SK-N-SH (cell line): ENCODE data around the gene OXSR1. TPM values are rescaled to one million over a fixed set of nuclear protein-coding genes. Genes with fewer than 3 reads are reported as not detected.

Experiments used
- CTCF ChIA-PET: fragments of 300-600, 350-600 bp; formaldehyde crosslinking; extraction: SDS; loops from one replicate; lab custom pipeline; 2021; lab: Yijun Ruan, JAX
- POLR2A ChIA-PET: fragments of 350-600 bp; sonication (Branson Sonifier 250); formaldehyde crosslinking; extraction: SDS; loops from one replicate; lab custom pipeline; 2020; ENCODE audit warnings: antibody characterized with exemption, inconsistent platforms; lab: Yijun Ruan, JAX
- DNase-seq: peaks from one replicate; pipeline ENCODE4 v3.0.0; 2012
- H2AFZ ChIP-seq: fragments of 200-600 bp; sonication (generic); 2 replicates; pipeline ENCODE4 v1.8.1; 2016; ENCODE audit warnings: antibody characterized with exemption, mild to moderate bottlenecking, low read depth
- H3F3A ChIP-seq: fragments of 200-600 bp; sonication (generic); replicated peaks from 2 replicates; pipeline ENCODE3; 2016; ENCODE audit warnings: antibody characterized with exemption, mild to moderate bottlenecking; ENCODE audit not compliant: insufficient read depth
- H3K27ac ChIP-seq, 2 experiments: fragments of 200-500 bp in 1 of 2; fragments of 200-600 bp in 1 of 2; sonication (Bioruptor generic) in 1 of 2; sonication (generic), shearing (Covaris generic) in 1 of 2; 2 replicates each; pipeline versions ENCODE4 v1.5.1 to v1.6.1; 2014 to 2016; ENCODE audit warnings: low read depth in 2 of 2, inconsistent platforms in 1 of 2, low read length in 1 of 2, mild to moderate bottlenecking in 1 of 2, mixed read lengths in 1 of 2
- H3K27me3 ChIP-seq: fragments of 200-600 bp; sonication (generic), shearing (Covaris generic); 2 replicates; pipeline ENCODE4 v1.6.1; 2016; ENCODE audit warnings: mixed run types; ENCODE audit not compliant: insufficient read depth
- H3K36me3 ChIP-seq, 2 experiments: fragments of 200-500 bp in 1 of 2; fragments of 200-600 bp in 1 of 2; sonication (Bioruptor generic) in 1 of 2; sonication (generic) in 1 of 2; replicated peaks in 1 of 2; 2 replicates each; pipeline versions ENCODE3 to v1.5.1; 2014 to 2016; ENCODE audit warnings: low read length in 1 of 2, mild to moderate bottlenecking in 1 of 2; ENCODE audit not compliant: insufficient read depth in 2 of 2, control insufficient read depth in 1 of 2
- H3K4me1 ChIP-seq, 2 experiments: fragments of 200-500 bp in 1 of 2; fragments of 200-600 bp in 1 of 2; sonication (Bioruptor generic) in 1 of 2; sonication (generic), shearing (Covaris generic) in 1 of 2; 2 replicates each; pipeline versions ENCODE4 v1.5.1 to v1.6.1; 2014 to 2016; ENCODE audit warnings: low read depth in 1 of 2, low read length in 1 of 2, mixed run types in 1 of 2; ENCODE audit not compliant: insufficient read depth in 2 of 2, control insufficient read depth in 1 of 2
- H3K4me2 ChIP-seq: fragments of 200-600 bp; sonication (generic), shearing (Covaris generic); 2 replicates; pipeline ENCODE4 v1.6.1; 2017; ENCODE audit warnings: mixed run types
- H3K4me3 ChIP-seq, 2 experiments: fragments of 200-500 bp in 1 of 2; fragments of 200-600 bp in 1 of 2; sonication (Bioruptor generic) in 1 of 2; sonication (generic), shearing (Covaris generic) in 1 of 2; 2 replicates each; pipeline versions ENCODE4 v1.5.1 to v1.8.1; 2014 to 2016; ENCODE audit warnings: low read depth in 2 of 2, inconsistent platforms in 1 of 2, low read length in 1 of 2, mild to moderate bottlenecking in 1 of 2, mixed read lengths in 1 of 2, moderate library complexity in 1 of 2
- H3K79me2 ChIP-seq: fragments of 200-600 bp; sonication (generic); 2 replicates; pipeline ENCODE4 v1.8.1; 2017; ENCODE audit warnings: mild to moderate bottlenecking; ENCODE audit not compliant: insufficient read depth
- H3K9ac ChIP-seq: fragments of 200-600 bp; sonication (generic); 2 replicates; pipeline ENCODE4 v1.6.1; 2017; ENCODE audit warnings: mixed run types
- H3K9me2 ChIP-seq: fragments of 200-600 bp; sonication (generic); 2 replicates; pipeline ENCODE4 v1.6.1; 2017; ENCODE audit warnings: mixed run types
- H3K9me3 ChIP-seq: fragments of 200-600 bp; sonication (generic); 2 replicates; pipeline ENCODE4 v1.6.1; 2017; ENCODE audit warnings: mixed run types, mild to moderate bottlenecking, moderate library complexity
- H4K20me1 ChIP-seq: fragments of 200-600 bp; sonication (generic); 2 replicates; pipeline ENCODE4 v1.6.1; 2017; ENCODE audit warnings: mild to moderate bottlenecking, mixed run types; ENCODE audit not compliant: insufficient read depth
- CTCF ChIP-seq: fragments of 200-600 bp; sonication (generic); IDR thresholded peaks from 2 replicates; pipeline ENCODE4 v1.6.1; 2017; ENCODE audit warnings: antibody characterized with exemption, mild to moderate bottlenecking, moderate library complexity
- EZH2phosphoT487 ChIP-seq: fragments of 200-600 bp; sonication (generic); IDR thresholded peaks from 2 replicates; pipeline ENCODE4 v1.6.1; 2017; ENCODE audit warnings: low read depth, mixed run types, mild to moderate bottlenecking, antibody characterized with exemption, moderate library complexity, borderline replicate concordance
- FOXM1 ChIP-seq: IDR thresholded peaks from 2 replicates; pipeline ENCODE4 v1.4.0; 2012; ENCODE audit warnings: low read depth, mild to moderate bottlenecking
- GATA2 ChIP-seq: sonication (generic); formaldehyde crosslinking; IDR thresholded peaks from 2 replicates; pipeline ENCODE4 v1.5.0; 2020; ENCODE audit warnings: mild to moderate bottlenecking, missing genetic modification reagents
- JUND ChIP-seq: IDR thresholded peaks from 2 replicates; pipeline ENCODE4 v1.4.0; 2012
- POLR2AphosphoS5 ChIP-seq: IDR thresholded peaks from 2 replicates; pipeline ENCODE4 v1.6.1; 2012; ENCODE audit warnings: low read depth, low read length
- RAD21 ChIP-seq: IDR thresholded peaks from 2 replicates; pipeline ENCODE4 v1.6.1; 2012; ENCODE audit warnings: mild to moderate bottlenecking, low read length
- RCOR1 ChIP-seq: fragments of 150-350 bp; IDR thresholded peaks from 2 replicates; pipeline ENCODE4 v1.6.1; 2017; ENCODE audit warnings: antibody characterized with exemption, low read length
- RFX5 ChIP-seq: IDR thresholded peaks from 2 replicates; pipeline ENCODE4 v1.6.1; 2012; ENCODE audit warnings: mild to moderate bottlenecking, improper control_type of control experiment, low read length
- RXRA ChIP-seq: IDR thresholded peaks from 2 replicates; pipeline ENCODE4 v1.4.0; 2012; ENCODE audit warnings: low read depth, mild to moderate bottlenecking, borderline replicate concordance
- SIN3A ChIP-seq: IDR thresholded peaks from 2 replicates; pipeline ENCODE4 v1.6.1; 2012; ENCODE audit warnings: low read depth, mild to moderate bottlenecking, low read length, moderate library complexity, borderline replicate concordance
- TEAD4 ChIP-seq: IDR thresholded peaks from 2 replicates; pipeline ENCODE4 v1.4.0; 2012; ENCODE audit warnings: mild to moderate bottlenecking, borderline replicate concordance; ENCODE audit not compliant: insufficient read depth
- WGBS: methylation state at CpG from one replicate; pipeline ENCODE4 v1.1.6; 2017; ENCODE audit warnings: low lambda C conversion rate; 5-methylcytosine and 5-hydroxymethylcytosine counted together
- polyA plus RNA-seq, 3 experiments: library from polyadenylated mRNA; depleted of rRNA; stranded (reverse); fragments of >200 nt; gene quantifications; 2 replicates each; pipeline ENCODE4 v1.2.3, GENCODE V29; 2012
- TF ChIP-seq, protein P1 (sequence below): fragments of 150-350 bp; IDR thresholded peaks from 2 replicates; pipeline ENCODE4 v1.6.1; 2016; ENCODE audit warnings: mild to moderate bottlenecking, low read depth, low read length
- TF ChIP-seq, protein P2 (sequence below): IDR thresholded peaks from 2 replicates; pipeline ENCODE4 v1.4.0; 2012; ENCODE audit warnings: low read depth, borderline replicate concordance
- TF ChIP-seq, protein P3 (sequence below): IDR thresholded peaks from 2 replicates; pipeline ENCODE4; 2012

The OXSR1 gene
- polyA plus RNA-seq, 1 of the 3 experiments (the other 2 are of a cell fraction), result 22.3 TPM

DNA sequence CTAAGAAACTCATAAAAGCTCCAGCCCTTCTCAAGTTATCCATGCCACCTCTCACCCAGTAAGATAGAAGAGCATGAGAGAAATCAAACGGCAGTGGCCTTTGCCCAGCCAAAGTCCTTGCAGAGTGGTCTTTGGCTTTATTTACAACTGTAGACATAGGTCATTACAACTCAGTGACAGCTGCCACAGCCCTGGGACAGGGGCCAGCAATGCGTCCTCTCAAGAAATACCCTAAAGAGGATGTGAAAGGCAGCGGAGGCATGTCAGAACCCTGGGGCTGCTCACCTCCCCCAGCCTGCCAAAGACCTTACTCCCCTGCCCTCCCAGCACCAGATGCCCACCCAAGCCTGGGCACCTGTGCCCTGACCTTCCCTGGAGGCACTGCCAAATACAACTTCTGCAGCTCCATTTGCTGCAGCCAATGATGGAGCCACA lies 34.7 kb upstream of the OXSR1 start:
- H4K20me1 ChIP-seq, result 0 out of 2 replicates have a peak, but pooled peaks cover 9% of the 10 kb centered on the region
- no peaks in the 10 kb centered on the region for H3K9me3 ChIP-seq
- H3K9ac ChIP-seq, result no peak overlapping the region
- peaks cover 13% of the 10 kb centered on the region for H3K79me2 ChIP-seq
- ChIA-PET POLR2A (no interaction called here), CTCF (interaction anchor here (0.9 to 1.7 kb wide), 5 partner anchors 8 to 532 kb away, joined by 3 to 12 read pairs (median 4); no protein-coding TSS in a partner anchor)
- no peaks in the 10 kb centered on the region for H3F3A ChIP-seq
- H3K36me3 ChIP-seq, result peaks cover 46 to 84% of the 10 kb centered on the region in 2 experiments
- no peak overlapping the region for H3K4me3 ChIP-seq
- H3K27ac ChIP-seq, result no peak overlapping the region
- no peak overlapping the region for H3K4me2 ChIP-seq
- TF ChIP-seq GATA2 (CRISPR knock-in tag) (no peak), RCOR1 (no peak), TEAD4 (no peak), POLR2AphosphoS5 (no peak), SIN3A (no peak), CTCF (no peak), RAD21 (no peak), EZH2phosphoT487 (no peak), JUND (no peak), FOXM1 (no peak), RXRA (no peak), RFX5 (no peak)
- TF ChIP-seq, protein P1, sequence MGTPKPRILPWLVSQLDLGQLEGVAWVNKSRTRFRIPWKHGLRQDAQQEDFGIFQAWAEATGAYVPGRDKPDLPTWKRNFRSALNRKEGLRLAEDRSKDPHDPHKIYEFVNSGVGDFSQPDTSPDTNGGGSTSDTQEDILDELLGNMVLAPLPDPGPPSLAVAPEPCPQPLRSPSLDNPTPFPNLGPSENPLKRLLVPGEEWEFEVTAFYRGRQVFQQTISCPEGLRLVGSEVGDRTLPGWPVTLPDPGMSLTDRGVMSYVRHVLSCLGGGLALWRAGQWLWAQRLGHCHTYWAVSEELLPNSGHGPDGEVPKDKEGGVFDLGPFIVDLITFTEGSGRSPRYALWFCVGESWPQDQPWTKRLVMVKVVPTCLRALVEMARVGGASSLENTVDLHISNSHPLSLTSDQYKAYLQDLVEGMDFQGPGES, result no peak
- TF ChIP-seq, protein P2, sequence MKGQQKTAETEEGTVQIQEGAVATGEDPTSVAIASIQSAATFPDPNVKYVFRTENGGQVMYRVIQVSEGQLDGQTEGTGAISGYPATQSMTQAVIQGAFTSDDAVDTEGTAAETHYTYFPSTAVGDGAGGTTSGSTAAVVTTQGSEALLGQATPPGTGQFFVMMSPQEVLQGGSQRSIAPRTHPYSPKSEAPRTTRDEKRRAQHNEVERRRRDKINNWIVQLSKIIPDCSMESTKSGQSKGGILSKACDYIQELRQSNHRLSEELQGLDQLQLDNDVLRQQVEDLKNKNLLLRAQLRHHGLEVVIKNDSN, result no peak
- TF ChIP-seq, protein P3, sequence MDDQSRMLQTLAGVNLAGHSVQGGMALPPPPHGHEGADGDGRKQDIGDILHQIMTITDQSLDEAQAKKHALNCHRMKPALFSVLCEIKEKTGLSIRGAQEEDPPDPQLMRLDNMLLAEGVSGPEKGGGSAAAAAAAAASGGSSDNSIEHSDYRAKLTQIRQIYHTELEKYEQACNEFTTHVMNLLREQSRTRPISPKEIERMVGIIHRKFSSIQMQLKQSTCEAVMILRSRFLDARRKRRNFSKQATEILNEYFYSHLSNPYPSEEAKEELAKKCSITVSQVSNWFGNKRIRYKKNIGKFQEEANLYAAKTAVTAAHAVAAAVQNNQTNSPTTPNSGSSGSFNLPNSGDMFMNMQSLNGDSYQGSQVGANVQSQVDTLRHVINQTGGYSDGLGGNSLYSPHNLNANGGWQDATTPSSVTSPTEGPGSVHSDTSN, result no peak
- WGBS, result 89% methylated on average over 3 of the region's 3 CpGs
- H2AFZ ChIP-seq, result no peak overlapping the region
- no peaks in the 10 kb centered on the region for H3K27me3 ChIP-seq
- no peaks in the 10 kb centered on the region for H3K9me2 ChIP-seq
- peaks cover under 1 to 6% of the 10 kb centered on the region in 2 experiments; a peak in 2 of 4 replicates for H3K4me1 ChIP-seq
- no peak for DNase-seq
